Heart left ventricle (tissue), 16 donors: Measurements from ENCODE around the gene MX2. TPM values are rescaled to one million over a fixed set of nuclear protein-coding genes. Genes with fewer than 3 reads are reported as not detected.

Experiments
- ATAC-seq, 4 donors: fragments of 200-7000 bp; cut with Tn5 transposase; one replicate each; pipeline ENCODE4 v1.9.1; 2020 to 2022; ENCODE audit warnings: moderate library complexity in 4 of 4, mild to moderate bottlenecking in 3 of 4, moderate number of reproducible peaks in 1 of 4
- DNase-seq, 5 donors: peaks; one replicate each; pipeline ENCODE4 v3.0.0-alpha.2; 2020
- H3K27ac ChIP-seq, 12 donors: fragments of 200-600 bp; sonication (generic) in 4 of 12; one replicate each; pipeline versions ENCODE4 v1.5.0 to v1.8.0; 2016 to 2022; ENCODE audit warnings: mild to moderate bottlenecking in 2 of 12
- H3K27me3 ChIP-seq, 9 donors: fragments of 200-600 bp; sonication (generic) in 2 of 9; one replicate each; pipeline versions ENCODE4 v1.5.1 to v1.8.0; 2016 to 2022; ENCODE audit warnings: mild to moderate bottlenecking in 3 of 9
- H3K36me3 ChIP-seq, 9 donors: fragments of 200-600 bp; sonication (generic) in 2 of 9; one replicate each; pipeline versions ENCODE4 v1.5.0 to v1.8.0; 2018 to 2022; ENCODE audit warnings: mild to moderate bottlenecking in 2 of 9
- H3K4me1 ChIP-seq, 12 donors: fragments of 200-600 bp; sonication (generic) in 4 of 12; one replicate each; pipeline versions ENCODE4 v1.5.0 to v1.8.0; 2016 to 2022; ENCODE audit warnings: mild to moderate bottlenecking in 3 of 12
- H3K4me3 ChIP-seq, 12 donors: fragments of 200-600 bp; sonication (generic) in 4 of 12; one replicate each; pipeline versions ENCODE4 v1.5.0 to v1.8.0; 2017 to 2022; ENCODE audit warnings: mild to moderate bottlenecking in 9 of 12, moderate library complexity in 4 of 12
- H3K9me3 ChIP-seq, 12 donors: fragments of 200-600 bp; sonication (generic) in 4 of 12; one replicate each; pipeline versions ENCODE4 v1.5.0 to v1.8.0; 2016 to 2022; ENCODE audit warnings: mild to moderate bottlenecking in 1 of 12
- CTCF ChIP-seq, 12 donors: fragments of 200-600 bp; sonication (generic) in 4 of 12; IDR thresholded peaks; one replicate each; pipeline versions ENCODE4 v1.5.0 to v1.8.0; 2018 to 2022; ENCODE audit warnings: antibody characterized with exemption in 12 of 12, mild to moderate bottlenecking in 5 of 12
- POLR2A ChIP-seq, 2 donors: fragments of 450-650 bp; IDR thresholded peaks; one replicate each; pipeline ENCODE4 v1.6.1; 2017; ENCODE audit warnings: antibody characterized with exemption in 2 of 2, mild to moderate bottlenecking in 2 of 2, moderate library complexity in 2 of 2
- WGBS, 4 donors: extraction: QIAGEN DNeasy Blood & Tissue Kit in 2 of 4; methylation state at CpG; one replicate each; pipeline versions ENCODE4 v1.1.5 to v1.1.7; 2013 to 2018; 5-methylcytosine and 5-hydroxymethylcytosine counted together
- intact Hi-C, 10 donors: fragments of 100-400 bp; cut with DNase I; formaldehyde crosslinking; loops; one replicate each; pipeline versions ENCODE4 v1.11.1 to v1.14.2; 2022
- polyA plus RNA-seq, 2 donors: library from polyadenylated mRNA; stranded (reverse); fragments of 200-250 nt; gene quantifications; one replicate each; pipeline ENCODE4 v1.2.3, GENCODE V29; 2013
- total RNA-seq, 9 donors: library from RNA; depleted of rRNA in 2 of 9; stranded (reverse); fragments of >200 nt in 2 of 9; fragmentation: NEBNext Ultra II Directional in 3 of 9; extraction: Animal tissue kit (Norgen Biotek cat#: 25700) in 3 of 9; gene quantifications; one replicate each; pipeline versions ENCODE4 v1.1.0 to v1.2.4, GENCODE V29; 2016 to 2023
- donor health status: ischemic (EF 13 %, LVEDD 7.1; RV severe dilation, severe dysfunction).
- donor health status: healthy with polysubstance abuse.
- donor health status: DM: no; HTN: yes; CAD: no.
- donor health status: DM: no; HTN: no; CAD: no.
- donor health status: ischemic (EF 25% LVEDD 6.9; RV normal size, moderate dysfunction).
- donor health status: ischemic (EF 25% LVEDD 5.7; RV mildly dilated, moderate dysfunction).
- donor health status: healthy.
- donor health status: DM: yes; HTN: yes; CAD: no.
- donor health status: ischemic (EF 35%, LVEDD 5.7; RV mildly dilated, moderate dysfunction).
- donor health status: nonischemic (EF 11% LVEDD 7.7; RV severe dilation, severe dysfunction).
- donor health status: DM: yes; HTN: yes; CAD: no.
- donor health status: PGD.
- donor health status: ischemic (EF 29% LVEDD 5.4; RV normal size, mild dysfunction).
- donor health status: nonischemic (EF 23%, LVEDD 6.1; RV moderate dilation, normal function).

Gene MX2
- total and polyA plus RNA-seq, 11 donors, result 3.2 to 23.3 (median 5.7) TPM

- no peak for ATAC-seq
- WGBS, 4 donors, result 75 to 96% (median 77%) methylated on average over 10 of the region's 10 CpGs
- DNase-seq, result no peak
- H3K27me3 ChIP-seq, result no peaks in the 10 kb centered on the region
- H3K4me3 ChIP-seq, result no peak overlapping the region
- TF ChIP-seq POLR2A (IDR thresholded peaks at IDR 0.05), result no peak
- no peak for TF ChIP-seq CTCF (IDR thresholded peaks at IDR 0.05)
- H3K4me1 ChIP-seq, result peaks cover 0 to 24% (median 0%) of the 10 kb centered on the region in 12 donors
- H3K9me3 ChIP-seq, result peaks cover 0 to 12% (median 2%) of the 10 kb centered on the region in 12 donors
- intact Hi-C loops, result no loop called here
- H3K27ac ChIP-seq, result no peak overlapping the region
- H3K36me3 ChIP-seq, result peaks cover 0 to 100% (median 85%) of the 10 kb centered on the region in 9 donors
These were observed 71.0 kb downstream of the MX2 start for GRCh38 chr21:41432562-41433460.

GRCh38 chr21:41433566-41433965 is 71.7 kb downstream of the MX2 start:
- no peak for DNase-seq
- intact Hi-C loops, result no loop called here
- no peak for TF ChIP-seq CTCF (IDR thresholded peaks at IDR 0.05)
- no peak for TF ChIP-seq POLR2A (IDR thresholded peaks at IDR 0.05)
- no peak for ATAC-seq
- H3K27me3 ChIP-seq, result no peaks in the 10 kb centered on the region
- WGBS, 4 donors, result 95 to 99% (median 97%) methylated on average over 2 of the region's 2 CpGs
- H3K9me3 ChIP-seq, result peaks cover 0 to 12% (median 2%) of the 10 kb centered on the region in 12 donors
- peaks cover 0 to 100% (median 85%) of the 10 kb centered on the region in 9 donors for H3K36me3 ChIP-seq
- H3K27ac ChIP-seq, result no peak overlapping the region
- H3K4me3 ChIP-seq, result no peak overlapping the region
- H3K4me1 ChIP-seq, result peaks cover 0 to 17% (median 0%) of the 10 kb centered on the region in 12 donors

GRCh38 chr21:41435706-41436105 is 73.9 kb downstream of the MX2 start:
- H3K36me3 ChIP-seq, result peaks cover 0 to 100% (median 92%) of the 10 kb centered on the region in 9 donors
- TF ChIP-seq CTCF (IDR thresholded peaks at IDR 0.05), result no peak
- TF ChIP-seq POLR2A (IDR thresholded peaks at IDR 0.05), result no peak
- WGBS, 4 donors, result 83 to 95% (median 93%) methylated on average over 7 to 11 of the region's 11 CpGs

GRCh38 chr21:41437729-41438128 is 75.9 kb downstream of the MX2 start:
- Histone ChIP-seq H3K4me1 (no peaks in the 10 kb centered on the region), H3K4me3 (no peak overlapping the region), H3K36me3 (peaks cover 0 to 100% (median 96%) of the 10 kb centered on the region in 9 donors), H3K27me3 (no peaks in the 10 kb centered on the region), H3K9me3 (peaks cover 0 to 12% (median 2%) of the 10 kb centered on the region in 12 donors), H3K27ac (no peak overlapping the region)
- intact Hi-C loops, result loop anchor here in 1 of 10 donors (5.0 kb wide), 1 partner anchor 35 kb away; no protein-coding TSS in a partner anchor
- WGBS, 4 donors, result 53 to 70% (median 58%) methylated on average over 2 of the region's 2 CpGs
- TF ChIP-seq POLR2A (IDR thresholded peaks at IDR 0.05) (no peak), CTCF (IDR thresholded peaks at IDR 0.05) (no peak)
- DNase-seq (no peak), ATAC-seq (no peak)

More at GRCh38 chr21:41435706-41436105, 73.9 kb downstream of the MX2 start:
- H3K4me3 ChIP-seq, result no peak overlapping the region
- DNase-seq (no peak), ATAC-seq (no peak)
- H3K4me1 ChIP-seq, result no peaks in the 10 kb centered on the region
- H3K27ac ChIP-seq, result no peak overlapping the region
- intact Hi-C loops, result loop anchor here in 1 of 10 donors (5.0 kb wide), 1 partner anchor 33 kb away; no protein-coding TSS in a partner anchor
- H3K27me3 ChIP-seq, result no peaks in the 10 kb centered on the region
- peaks cover 0 to 12% (median 2%) of the 10 kb centered on the region in 12 donors for H3K9me3 ChIP-seq
